HG02623 (cell line): ENCODE data around the gene GFRA3.
"Not testable (repeated sequence)": the region's sequence is repeated elsewhere in the genome, so short reads cannot be mapped to it uniquely, and the experiment has no call there.

Experiments
- ATAC-seq: cut with Tn5 transposase; IDR thresholded peaks from one replicate; pipeline ENCODE4 v1.9.1; 2021; ENCODE audit warnings: moderate library complexity; ENCODE audit not compliant: unreplicated experiment

The GFRA3 gene, protein sequence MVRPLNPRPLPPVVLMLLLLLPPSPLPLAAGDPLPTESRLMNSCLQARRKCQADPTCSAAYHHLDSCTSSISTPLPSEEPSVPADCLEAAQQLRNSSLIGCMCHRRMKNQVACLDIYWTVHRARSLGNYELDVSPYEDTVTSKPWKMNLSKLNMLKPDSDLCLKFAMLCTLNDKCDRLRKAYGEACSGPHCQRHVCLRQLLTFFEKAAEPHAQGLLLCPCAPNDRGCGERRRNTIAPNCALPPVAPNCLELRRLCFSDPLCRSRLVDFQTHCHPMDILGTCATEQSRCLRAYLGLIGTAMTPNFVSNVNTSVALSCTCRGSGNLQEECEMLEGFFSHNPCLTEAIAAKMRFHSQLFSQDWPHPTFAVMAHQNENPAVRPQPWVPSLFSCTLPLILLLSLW

DNA sequence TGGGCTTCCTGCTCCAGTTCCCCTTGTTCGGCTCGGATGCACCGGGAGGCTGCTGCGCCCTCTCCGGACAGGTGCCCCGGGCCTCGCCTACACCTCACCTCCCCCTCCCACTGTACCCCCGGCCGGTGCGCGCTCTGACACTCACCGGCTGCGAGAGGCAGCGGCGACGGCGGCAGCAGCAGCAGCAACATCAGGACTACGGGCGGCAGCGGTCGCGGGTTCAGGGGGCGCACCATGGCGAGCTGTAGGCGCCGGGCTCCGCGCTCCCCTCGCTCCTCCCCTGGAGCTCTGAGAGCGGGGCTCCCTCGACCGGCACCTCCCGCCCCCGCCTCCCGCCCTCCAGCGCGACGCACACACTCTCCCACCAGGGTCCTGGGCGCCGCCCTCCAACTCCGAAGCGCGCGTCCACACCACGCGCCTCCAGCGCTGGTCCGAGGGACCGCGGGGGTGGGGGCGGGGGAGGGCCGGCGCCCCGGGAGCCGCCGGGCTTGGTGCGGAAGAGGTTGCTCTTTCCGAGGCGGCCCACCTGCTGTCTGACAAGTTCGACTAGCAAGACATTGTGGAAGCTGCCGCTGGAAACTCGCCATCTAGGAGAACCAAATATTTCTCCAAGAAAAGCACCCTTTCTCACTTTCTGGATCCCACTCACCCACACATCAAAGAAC lies at the start of gene GFRA3:
Gene GFRA3 (minus strand): TSS at position 433 of the 665 bp plus-strand sequence. CDS start 197 bp downstream, at position 236.
- ATAC-seq: no peak

DNA sequence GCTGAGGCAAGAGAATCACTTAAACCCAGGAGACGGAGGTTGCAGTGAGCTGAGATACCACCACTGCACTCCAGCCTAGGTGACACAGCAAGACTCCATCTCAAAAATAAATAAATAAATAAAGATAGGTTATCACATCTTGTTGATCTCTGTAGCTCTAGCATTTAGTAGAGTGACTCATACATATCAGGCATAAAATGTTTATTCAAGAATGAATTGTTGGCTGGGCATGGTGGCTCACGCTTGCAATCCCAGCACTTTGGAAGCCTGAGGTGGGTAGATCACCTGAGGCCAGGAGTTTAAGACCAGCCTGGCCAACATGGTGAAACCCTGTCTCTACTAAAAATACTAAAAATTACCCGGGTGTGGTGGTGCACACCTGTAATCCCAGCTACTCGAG lies 43.8 kb upstream of the GFRA3 start:
- ATAC-seq: not testable (repeated sequence)

DNA sequence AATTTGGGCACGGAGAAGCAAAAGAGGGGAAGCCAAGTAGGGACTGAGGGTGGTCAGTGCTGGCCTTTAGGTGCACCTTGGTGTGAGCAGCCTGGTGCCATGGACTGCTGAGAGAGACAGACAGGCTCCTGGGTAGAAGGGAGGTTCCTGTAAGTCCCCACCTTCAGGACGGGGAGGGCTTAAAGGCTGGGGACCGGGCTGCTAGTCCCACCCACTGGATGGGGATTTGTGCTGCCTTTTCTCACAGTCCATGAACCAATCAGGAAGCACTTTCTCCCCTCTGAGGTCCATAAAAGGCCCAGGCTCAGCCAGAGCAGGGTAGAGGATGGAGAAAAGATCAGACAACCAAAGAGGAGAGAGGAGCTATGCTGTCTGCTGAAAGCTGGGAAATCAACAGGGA lies 41.9 kb upstream of the GFRA3 start:
- no peak for ATAC-seq

DNA sequence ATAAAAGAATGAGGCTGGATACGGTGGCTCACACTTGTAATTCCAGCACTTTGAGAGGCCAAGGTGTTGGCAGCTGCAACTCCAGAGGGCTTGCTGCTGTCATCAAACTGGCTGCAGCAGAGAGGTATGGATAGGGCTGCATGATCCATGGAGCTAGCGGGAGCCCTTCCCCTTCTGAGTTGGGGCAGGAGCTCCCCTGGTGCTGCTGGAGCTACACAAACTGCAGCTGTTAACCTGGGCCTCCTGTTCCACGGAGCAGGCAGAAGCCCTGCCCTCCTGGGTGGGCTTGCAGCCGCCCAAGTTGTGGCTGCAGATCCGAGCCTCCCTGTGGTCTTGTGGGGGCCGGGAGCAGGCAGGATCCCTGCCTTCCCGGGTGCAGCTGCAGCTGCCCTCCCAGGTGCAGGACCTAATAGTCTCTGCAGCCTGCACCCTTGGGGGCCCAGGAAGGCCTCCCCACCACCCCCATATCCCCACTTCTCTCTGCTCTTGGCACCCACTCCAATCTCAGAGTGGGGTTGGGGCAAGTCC lies 41.4 kb upstream of the GFRA3 start:
- ATAC-seq: no peak

DNA sequence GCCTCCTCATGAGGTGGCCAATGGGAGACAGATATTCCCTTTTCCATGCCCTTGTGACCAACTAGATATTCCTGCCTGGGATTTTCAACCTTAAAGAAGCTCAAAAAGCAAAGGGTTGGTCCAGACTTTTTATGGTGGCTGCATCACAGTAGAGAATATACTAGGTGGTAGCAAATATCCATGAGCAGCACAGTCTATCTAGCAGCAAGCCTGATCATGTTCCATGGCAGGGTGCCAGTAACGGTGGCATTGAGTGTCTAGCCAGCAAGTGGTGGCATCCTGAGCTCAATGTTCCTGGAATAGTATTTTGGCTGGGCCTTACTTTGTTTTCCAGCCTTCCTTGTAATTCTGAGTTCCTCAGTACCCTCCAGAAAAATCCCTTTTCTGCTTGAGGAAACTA lies 31.4 kb upstream of the GFRA3 start:
- ATAC-seq: no peak

GRCh38 chr5:138303372-138303771 lies 29.0 kb upstream of the GFRA3 start:
- ATAC-seq: no peak

DNA sequence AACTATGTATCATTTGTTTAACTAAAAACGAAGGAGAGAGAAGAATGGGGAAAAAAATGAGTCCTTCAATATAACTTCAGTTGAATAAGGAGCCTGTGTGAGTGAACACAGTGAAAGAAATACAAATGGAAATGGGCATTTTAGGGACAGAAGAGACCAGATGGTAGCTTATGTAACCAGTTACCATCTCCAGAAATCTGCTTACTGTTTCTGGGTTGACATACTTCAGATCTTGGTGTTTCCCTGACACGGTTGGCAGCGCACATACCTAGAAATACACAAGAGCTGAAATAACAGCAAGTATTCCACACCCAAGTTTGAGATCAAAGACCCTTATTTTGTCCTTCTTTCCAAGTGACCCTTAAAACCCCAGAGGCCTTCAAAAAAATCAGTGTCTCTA lies 14.9 kb upstream of the GFRA3 start:
- ATAC-seq: no peak

- ATAC-seq: no peak
Observed at GRCh38 chr5:138287246-138287645, 12.8 kb upstream of the GFRA3 start.

DNA sequence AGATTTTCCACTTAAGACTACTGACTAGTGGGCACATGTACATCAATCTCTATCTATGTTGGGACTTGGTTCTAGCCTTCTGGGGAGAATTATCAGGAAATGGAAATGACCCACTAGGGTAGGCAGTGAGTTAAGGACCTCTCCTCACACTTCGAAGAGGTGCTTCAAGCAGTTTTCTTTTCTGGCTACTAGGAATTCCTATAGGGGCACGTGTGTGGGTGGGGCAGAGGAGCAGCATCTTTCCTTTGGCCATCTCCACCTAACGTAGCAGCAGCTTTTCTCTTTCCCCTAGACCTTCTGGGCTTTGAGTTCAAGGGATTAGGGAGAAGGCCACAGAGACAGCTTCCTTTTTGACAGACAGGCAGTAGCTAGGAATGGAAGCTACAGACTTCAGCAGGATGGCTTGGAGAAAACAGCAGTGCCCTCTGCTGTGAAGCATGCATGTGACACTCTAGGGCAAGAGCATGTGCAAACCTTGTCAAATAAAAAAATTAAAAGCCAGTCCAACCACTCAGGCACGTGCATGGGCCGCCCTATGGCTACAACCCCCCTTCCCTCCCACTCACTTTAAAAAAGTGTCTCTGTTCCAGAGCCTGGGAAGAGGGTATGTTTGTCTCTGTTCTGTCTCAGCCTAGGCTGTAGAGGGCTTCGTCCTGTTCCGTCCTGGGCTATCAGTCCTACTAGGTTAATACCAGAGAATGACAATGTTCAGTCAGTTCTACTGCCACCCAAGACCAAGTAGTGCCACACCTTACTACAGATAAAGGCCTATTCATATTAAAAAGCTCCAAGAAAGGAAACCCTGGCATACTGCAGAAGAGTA lies 8.7 kb upstream of the GFRA3 start:
- no peak for ATAC-seq

DNA sequence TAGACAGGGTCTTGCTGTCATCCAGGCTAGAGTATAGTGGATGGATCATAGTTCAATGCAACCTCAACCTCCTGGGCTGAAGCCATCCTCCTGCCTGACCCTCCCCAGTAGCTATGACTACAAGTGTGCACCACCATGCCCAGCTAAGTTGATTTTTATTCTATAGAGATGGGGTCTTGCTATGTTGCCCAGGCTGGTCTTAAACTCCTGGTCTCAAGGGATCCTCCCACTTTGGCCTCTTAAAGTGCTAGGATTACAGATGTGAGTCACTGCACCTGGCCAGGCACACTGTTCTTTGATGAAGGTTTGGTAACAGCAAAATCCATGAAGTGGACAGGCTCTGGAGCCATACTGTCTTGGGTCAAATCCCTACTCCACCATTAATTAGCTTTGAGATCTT lies 6.5 kb upstream of the GFRA3 start:
- ATAC-seq: no peak

GRCh38 chr5:138276402-138277054 lies 2.1 kb upstream of the GFRA3 start:
- ATAC-seq: no peak

- ATAC-seq: no peak
Observed at GRCh38 chr5:138275895-138276294, 1.5 kb upstream of the GFRA3 start.

- no peak for ATAC-seq
Observed at GRCh38 chr5:138275379-138275782, 960 bp upstream of the GFRA3 start.

- no peak for ATAC-seq
Observed at GRCh38 chr5:138273834-138274188, 610 bp downstream of the GFRA3 start.

GRCh38 chr5:138272681-138273080 lies 1.7 kb downstream of the GFRA3 start:
- ATAC-seq: no peak

DNA sequence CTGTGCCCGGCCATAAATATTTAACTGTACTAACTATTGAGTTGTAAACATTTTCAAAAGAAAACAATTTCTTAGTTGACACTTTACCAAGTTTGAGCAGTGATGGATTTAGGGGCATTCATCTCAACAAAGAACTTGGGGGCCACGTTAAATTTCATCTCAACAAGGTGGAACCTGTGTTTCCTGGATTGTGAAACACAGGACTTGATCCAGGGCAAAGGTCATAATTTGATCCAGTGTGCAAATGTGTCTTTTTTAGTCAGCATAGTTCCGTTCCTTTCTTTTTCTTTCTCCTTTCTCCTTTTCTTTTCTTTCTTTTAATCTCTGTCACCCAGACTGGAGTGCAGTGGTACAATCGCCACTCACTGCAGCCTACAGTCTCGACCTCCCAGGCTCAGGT lies 3.1 kb downstream of the GFRA3 start:
- ATAC-seq: no peak

- no peak for ATAC-seq
Observed at GRCh38 chr5:138264183-138264582, 10.2 kb downstream of the GFRA3 start.

GRCh38 chr5:138263581-138263980 lies 10.8 kb downstream of the GFRA3 start:
- ATAC-seq: no peak

GRCh38 chr5:138258704-138259292 lies 15.6 kb downstream of the GFRA3 start:
- no peak for ATAC-seq

DNA sequence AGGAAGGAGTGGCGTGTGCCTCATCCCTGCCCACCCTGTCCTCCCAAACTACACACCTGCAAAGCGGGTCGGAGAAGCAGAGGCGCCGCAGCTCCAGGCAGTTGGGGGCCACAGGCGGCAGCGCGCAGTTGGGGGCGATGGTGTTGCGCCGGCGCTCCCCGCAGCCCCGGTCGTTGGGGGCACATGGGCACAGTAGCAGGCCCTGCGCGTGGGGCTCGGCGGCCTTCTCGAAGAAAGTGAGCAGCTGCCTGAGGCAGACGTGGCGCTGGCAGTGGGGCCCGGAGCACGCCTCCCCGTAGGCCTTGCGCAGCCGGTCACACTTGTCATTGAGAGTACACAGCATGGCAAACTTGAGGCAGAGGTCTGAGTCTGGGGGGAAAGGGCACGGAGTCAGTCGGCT lies 16.8 kb downstream of the GFRA3 start:
- ATAC-seq: no peak

- ATAC-seq: no peak
Observed at GRCh38 chr5:138252944-138253343, 21.5 kb downstream of the GFRA3 start.
